H9 (cell line): Measurements from ENCODE around the gene COTL1. TPM values are rescaled to one million over a fixed set of nuclear protein-coding genes. Genes with fewer than 3 reads are reported as not detected.

Source experiments
- DNase-seq: peaks from one replicate; pipeline ENCODE4 v3.0.0-alpha.2; 2017
- H2AFZ ChIP-seq: one replicate; pipeline ENCODE4 v1.6.1; 2013; ENCODE audit warnings: mild to moderate bottlenecking, low read length, control low read depth, moderate library complexity
- H2AK5ac ChIP-seq: 2 replicates; pipeline ENCODE4 v1.6.1; 2013; ENCODE audit warnings: low read length, control low read depth, mixed read lengths; ENCODE audit not compliant: insufficient read length
- H2BK120ac ChIP-seq: one replicate; pipeline ENCODE4 v1.6.1; 2013; ENCODE audit warnings: low read depth, mild to moderate bottlenecking, low read length, control low read depth, inconsistent platforms; ENCODE audit not compliant: poor library complexity, severe bottlenecking
- H2BK12ac ChIP-seq: 2 replicates; pipeline ENCODE4 v1.6.1; 2013; ENCODE audit warnings: low read length, control low read depth, mixed read lengths, low read depth; ENCODE audit not compliant: insufficient read length
- H2BK15ac ChIP-seq: 2 replicates; pipeline ENCODE4 v1.6.1; 2013; ENCODE audit warnings: low read depth, low read length, control low read depth
- H2BK20ac ChIP-seq: one replicate; pipeline ENCODE4 v1.6.1; 2013; ENCODE audit warnings: low read depth, mild to moderate bottlenecking, low read length, control low read depth, inconsistent platforms; ENCODE audit not compliant: poor library complexity, severe bottlenecking
- H2BK5ac ChIP-seq: 2 replicates; pipeline ENCODE4 v1.6.1; 2013; ENCODE audit warnings: low read length, control low read depth, mixed read lengths; ENCODE audit not compliant: insufficient read length
- H3K14ac ChIP-seq: 2 replicates; pipeline ENCODE4 v1.6.1; 2013; ENCODE audit warnings: low read length, control low read depth; ENCODE audit not compliant: insufficient read depth
- H3K18ac ChIP-seq: 2 replicates; pipeline ENCODE4 v1.6.1; 2013; ENCODE audit warnings: low read depth, mild to moderate bottlenecking, mixed read lengths, low read length, control low read depth; ENCODE audit not compliant: insufficient read length
- H3K23ac ChIP-seq: 2 replicates; pipeline ENCODE4 v1.6.1; 2013; ENCODE audit warnings: low read length, control low read depth, mixed read lengths, low read depth; ENCODE audit not compliant: insufficient read length
- H3K23me2 ChIP-seq: 2 replicates; pipeline ENCODE4 v1.6.1; 2013; ENCODE audit warnings: low read depth, mild to moderate bottlenecking, mixed read lengths, low read length, control low read depth; ENCODE audit not compliant: insufficient read length, poor library complexity, severe bottlenecking
- H3K27ac ChIP-seq: 2 replicates; pipeline ENCODE4 v1.5.1; 2013; ENCODE audit warnings: low read length, control low read depth, mixed read lengths, low read depth; ENCODE audit not compliant: insufficient read length
- H3K27me3 ChIP-seq: 2 replicates; pipeline ENCODE4 v1.6.1; 2013; ENCODE audit warnings: low read length, control low read depth, inconsistent platforms; ENCODE audit not compliant: insufficient read depth
- H3K4ac ChIP-seq: 2 replicates; pipeline ENCODE4 v1.6.1; 2013; ENCODE audit warnings: low read depth, mild to moderate bottlenecking, control low read depth, inconsistent platforms, low read length, moderate library complexity
- H3K4me1 ChIP-seq: 2 replicates; pipeline ENCODE4 v1.6.1; 2013; ENCODE audit warnings: low read length, control low read depth, inconsistent platforms; ENCODE audit not compliant: insufficient read depth
- H3K4me2 ChIP-seq: 2 replicates; pipeline ENCODE4 v1.6.1; 2013; ENCODE audit warnings: low read length, control low read depth, mixed read lengths; ENCODE audit not compliant: insufficient read length, insufficient read depth
- H3K56ac ChIP-seq: 2 replicates; pipeline ENCODE4 v1.6.1; 2013; ENCODE audit warnings: low read depth, mild to moderate bottlenecking, mixed read lengths, low read length, control low read depth; ENCODE audit not compliant: insufficient read length
- H3K79me1 ChIP-seq: 2 replicates; pipeline ENCODE4 v1.6.1; 2013; ENCODE audit warnings: low read depth, mild to moderate bottlenecking, moderate library complexity, low read length, control low read depth, inconsistent platforms; ENCODE audit not compliant: insufficient read depth, poor library complexity, severe bottlenecking
- H3K79me2 ChIP-seq: 2 replicates; pipeline ENCODE4 v1.6.1; 2013; ENCODE audit warnings: low read length, control low read depth, inconsistent platforms; ENCODE audit not compliant: insufficient read depth
- H3K9ac ChIP-seq: 2 replicates; pipeline ENCODE4 v1.6.1; 2013; ENCODE audit warnings: low read length, control low read depth, mixed read lengths; ENCODE audit not compliant: insufficient read length; ENCODE audit errors: extremely low read depth
- H3K9me3 ChIP-seq: one replicate; pipeline ENCODE4 v1.6.1; 2013; ENCODE audit warnings: low read depth, low read length, inconsistent platforms; ENCODE audit not compliant: control insufficient read depth
- H3T11ph ChIP-seq: one replicate; pipeline ENCODE4 v1.6.1; 2013; ENCODE audit warnings: mild to moderate bottlenecking, low read length, control low read depth, inconsistent platforms
- H4K20me1 ChIP-seq: one replicate; pipeline ENCODE4 v1.6.1; 2013; ENCODE audit not compliant: control insufficient read depth, insufficient read length, insufficient read depth
- H4K5ac ChIP-seq: 2 replicates; pipeline ENCODE4 v1.6.1; 2013; ENCODE audit warnings: low read depth, mild to moderate bottlenecking, mixed read lengths, low read length, control low read depth; ENCODE audit not compliant: insufficient read length
- H4K8ac ChIP-seq: replicated peaks from 2 replicates; pipeline ENCODE4 v1.6.1; 2013; ENCODE audit warnings: low read length, control low read depth, mixed read lengths, low read depth; ENCODE audit not compliant: insufficient read length
- H4K91ac ChIP-seq: 2 replicates; pipeline ENCODE4 v1.6.1; 2013; ENCODE audit warnings: low read depth, mild to moderate bottlenecking, moderate library complexity, mixed read lengths, low read length, control low read depth; ENCODE audit not compliant: insufficient read length
- H3K27ac Mint-ChIP-seq, 3 experiments: 2 replicates in 2 of 3; 3 replicates in 1 of 3; pipeline ENCODE4 v1.8.0; 2020 to 2021; ENCODE audit warnings: mixed read lengths in 3 of 3, mild to moderate bottlenecking in 1 of 3, moderate library complexity in 1 of 3
- H3K27me3 Mint-ChIP-seq: 2 replicates; pipeline ENCODE4 v1.8.0; 2021; ENCODE audit warnings: low read depth, mild to moderate bottlenecking, moderate library complexity, mixed read lengths
- H3K36me3 Mint-ChIP-seq, 3 experiments: 2 replicates in 2 of 3; 3 replicates in 1 of 3; pipeline ENCODE4 v1.8.0; 2020 to 2021; ENCODE audit warnings: low read depth in 3 of 3, mixed read lengths in 3 of 3; ENCODE audit not compliant: insufficient read depth in 1 of 3
- H3K4me1 Mint-ChIP-seq, 2 experiments: 2 replicates each; pipeline ENCODE4 v1.8.0; 2020; ENCODE audit warnings: mixed read lengths in 2 of 2
- H3K4me3 Mint-ChIP-seq, 2 experiments: 2 replicates in 1 of 2; 3 replicates in 1 of 2; pipeline ENCODE4 v1.8.0; 2020 to 2021; ENCODE audit warnings: mild to moderate bottlenecking in 2 of 2, mixed read lengths in 2 of 2, moderate library complexity in 1 of 2
- H3K9me3 Mint-ChIP-seq, 2 experiments: 2 replicates in 1 of 2; 3 replicates in 1 of 2; pipeline ENCODE4 v1.8.0; 2020; ENCODE audit warnings: mild to moderate bottlenecking in 2 of 2, mixed read lengths in 2 of 2, moderate library complexity in 1 of 2
- CTCF ChIP-seq: fragments of 200-600 bp; sonication (generic); conservative IDR thresholded peaks from 3 replicates; pipeline ENCODE4 v1.8.0; 2021; ENCODE audit warnings: antibody characterized with exemption, mild to moderate bottlenecking
- WGBS: extraction: QIAGEN DNeasy Blood & Tissue Kit; methylation state at CpG from one replicate; pipeline ENCODE4 v1.1.7; 2013; ENCODE audit warnings: missing lambda C conversion rate, low lambda C conversion rate, mixed read lengths; ENCODE audit not compliant: insufficient read length; ENCODE audit errors: extremely low coverage; 5-methylcytosine and 5-hydroxymethylcytosine counted together
- total RNA-seq: library from RNA; stranded (reverse); gene quantifications from 2 replicates; pipeline ENCODE4 v1.2.1, GENCODE V29; 2021

The COTL1 gene
- total RNA-seq, 1 experiment from 2014 or later = 81.4 TPM

GRCh38 chr16:84567286-84567962, 50.5 kb downstream of the COTL1 start:
- no peak for DNase-seq
- Histone ChIP-seq H3K23me2 (no peaks in the 10 kb centered on the region), H3K4ac (no peak overlapping the region), H3K9ac (no peak overlapping the region), H3K18ac (peak overlapping the region; percentile 33), H4K91ac (no peak overlapping the region), H2BK15ac (no peak overlapping the region), H3K27ac (peak overlapping the region; percentile 13), H3K9me3 (no peaks in the 10 kb centered on the region), H3K23ac (no peak overlapping the region), H3K4me1 (peaks cover 13% of the 10 kb centered on the region; the same call in 1 of the 2 replicates), H3K4me2 (no peak overlapping the region), H2BK20ac (no peak overlapping the region), H2BK120ac (no peak overlapping the region), H3K14ac (no peak overlapping the region), H3K56ac (no peak overlapping the region), H4K20me1 (no peaks in the 10 kb centered on the region), H4K5ac (no peak overlapping the region), H2AK5ac (no peak overlapping the region), H2BK5ac (no peak overlapping the region), H3T11ph (no peak overlapping the region), H4K8ac (no peak overlapping the region), H3K79me1 (no peaks in the 10 kb centered on the region), H2AFZ (no peak overlapping the region), H3K79me2 (no peaks in the 10 kb centered on the region), H3K27me3 (no peaks in the 10 kb centered on the region), H2BK12ac (no peak overlapping the region)
- WGBS = no CpG with 5 or more reads among the region's 16 CpGs
- Mint-ChIP-seq H3K27me3 (no peaks in the 10 kb centered on the region), H3K4me1 (peaks cover 26 to 29% of the 10 kb centered on the region in 2 experiments), H3K4me3 (no peak overlapping the region; a peak in 1 of 5 replicates), H3K36me3 (peaks cover 26 to 36% (median 31%) of the 10 kb centered on the region in 3 experiments), H3K9me3 (peaks cover 9 to 10% of the 10 kb centered on the region in 2 experiments), H3K27ac (peak overlapping the region; percentile 28 to 70 (median 57); a peak in 1 of 7 replicates)
- TF ChIP-seq CTCF = no peak
